Mononuclear cell (primary cell): Measurements from ENCODE around the gene LIMD2. TPM values are rescaled to one million over a fixed set of nuclear protein-coding genes. Genes with fewer than 3 reads are reported as not detected.

Source experiments
- total RNA-seq: library from RNA; depleted of rRNA; stranded (reverse); fragments of >200 nt; gene quantifications from one replicate; pipeline ENCODE4 v1.2.3, GENCODE V29; 2012

LIMD2 gene
- total RNA-seq, 1 donor, result 274 TPM

Other genes with a start within 250 kb of the LIMD2 start
- 1.3 TPM for gene ACE, start 223.1 kb downstream of the LIMD2 start, total RNA-seq
- gene KCNH6, start 176.8 kb downstream of the LIMD2 start, total RNA-seq, result not detected
- 5.4 TPM for gene DCAF7, start 149.6 kb downstream of the LIMD2 start, total RNA-seq
- 15.3 TPM for gene TACO1, start 99.2 kb downstream of the LIMD2 start, total RNA-seq
- gene MAP3K3, start 77.7 kb downstream of the LIMD2 start, total RNA-seq, result 120 TPM
- 37.7 TPM for gene STRADA, start 41.7 kb upstream of the LIMD2 start, total RNA-seq
- 38.9 TPM for gene CCDC47, start 73.5 kb upstream of the LIMD2 start, total RNA-seq
- 112 TPM for gene DDX42, start 74.0 kb upstream of the LIMD2 start, total RNA-seq
- 15.3 TPM for gene PSMC5, start 127.3 kb upstream of the LIMD2 start, total RNA-seq
- 13.2 TPM for gene FTSJ3, start 127.5 kb upstream of the LIMD2 start, total RNA-seq
- gene SMARCD2, start 142.6 kb upstream of the LIMD2 start, total RNA-seq, result 56.0 TPM
- gene CSH2, start 173.6 kb upstream of the LIMD2 start, total RNA-seq, result 0.10 TPM
- not detected for gene GH2, start 181.8 kb upstream of the LIMD2 start, total RNA-seq
- not detected for gene CSH1, start 196.4 kb upstream of the LIMD2 start, total RNA-seq
- not detected for gene CSHL1, start 211.1 kb upstream of the LIMD2 start, total RNA-seq
- gene GH1, start 218.7 kb upstream of the LIMD2 start, total RNA-seq, result not detected
- gene CD79B, start 232.2 kb upstream of the LIMD2 start, total RNA-seq, result 26.0 TPM